ENCODE results near the gene TAGAP. TPM values are rescaled to one million over a fixed set of nuclear protein-coding genes. Genes with fewer than 3 reads are reported as not detected.

TAGAP gene
- total and polyA plus RNA-seq, 4 donors = 0.56 to 2.0 (median 1.1) TPM

GRCh38 chr6:159017757-159018559 lies 26.8 kb downstream of the TAGAP start:
- WGBS = 80% methylated on average over 3 of the region's 3 CpGs
- TF ChIP-seq HNF4A (conservative IDR thresholded peaks at IDR 0.05) (no peak), ZBTB33 (IDR thresholded peaks at IDR 0.05) (no peak), ATF3 (IDR thresholded peaks at IDR 0.05) (no peak), HNF4G (IDR thresholded peaks at IDR 0.05) (no peak), FOXA1 (IDR thresholded peaks at IDR 0.05) (no peak), JUND (IDR thresholded peaks at IDR 0.05) (no peak), RXRA (IDR thresholded peaks at IDR 0.05) (no peak), GABPA (IDR thresholded peaks at IDR 0.05 in 1 of 2, conservative IDR thresholded peaks at IDR 0.05 in 1 of 2) (no peak), CTCF (IDR thresholded peaks at IDR 0.05; ENCODE audit: low read depth, low read length, missing input control) (no peak), YY1 (IDR thresholded peaks at IDR 0.05) (no peak), NR2F2 (IDR thresholded peaks at IDR 0.05) (no peak), RAD21 (IDR thresholded peaks at IDR 0.05) (no peak), FOXA2 (IDR thresholded peaks at IDR 0.05) (no peak), EGR1 (IDR thresholded peaks at IDR 0.05; ENCODE audit: low read depth in 2 of 2) (no peak), REST (IDR thresholded peaks at IDR 0.05) (no peak), TAF1 (conservative IDR thresholded peaks at IDR 0.05) (no peak), MAX (IDR thresholded peaks at IDR 0.05) (no peak), SP1 (IDR thresholded peaks at IDR 0.05) (no peak)

More at GRCh38 chr6:159017757-159018559, 26.8 kb downstream of the TAGAP start:
- Histone ChIP-seq H3K27ac (ENCODE audit: low read depth in 1 of 2, low read length in 2 of 2) (no peak overlapping the region), H3K4me1 (ENCODE audit: control insufficient read depth in 4 of 4, insufficient read depth in 4 of 4, low read length in 3 of 4) (no peaks in the 10 kb centered on the region), H3K27me3 (ENCODE audit: control insufficient read depth in 4 of 4, insufficient read depth in 4 of 4, low read length in 3 of 4) (no peaks in the 10 kb centered on the region), H3K9ac (ENCODE audit: low read depth in 1 of 2, low read length in 2 of 2) (no peak overlapping the region), H3K36me3 (ENCODE audit: control insufficient read depth in 4 of 4, insufficient read depth in 3 of 4, low read depth in 1 of 4, low read length in 3 of 4) (no peaks in the 10 kb centered on the region), H3K9me3 (ENCODE audit: control insufficient read depth in 4 of 4, low read length in 3 of 4) (no peaks in the 10 kb centered on the region), H3K4me3 (ENCODE audit: low read depth in 1 of 3, low read length in 3 of 3) (no peak overlapping the region)
- no peak for DNase-seq (ENCODE audit: low spot score)
